Mesenchymal stem cell (in vitro differentiated cells and primary cell): Measurements from ENCODE around the gene PHF13.

Experiments used
- DNase-seq: peaks from one replicate; pipeline ENCODE4 v3.0.0-alpha.2; 2013
- H2AFZ ChIP-seq: one replicate; pipeline ENCODE4 v1.6.1; 2013; ENCODE audit warnings: low read depth, mild to moderate bottlenecking, control low read depth, inconsistent platforms, low read length, moderate library complexity
- H2AK5ac ChIP-seq: 2 replicates; pipeline ENCODE4 v1.6.1; 2013; ENCODE audit warnings: low read length, moderate library complexity, mild to moderate bottlenecking, inconsistent platforms; ENCODE audit not compliant: severe bottlenecking
- H2BK120ac ChIP-seq: one replicate; pipeline ENCODE4 v1.6.1; 2013; ENCODE audit warnings: low read depth, mild to moderate bottlenecking, inconsistent platforms, low read length, moderate library complexity
- H2BK12ac ChIP-seq, 2 experiments: one replicate each; pipeline ENCODE4 v1.6.1; 2013; ENCODE audit warnings: inconsistent platforms in 2 of 2, low read length in 2 of 2, mild to moderate bottlenecking in 2 of 2, moderate library complexity in 2 of 2, control low read depth in 1 of 2
- H2BK15ac ChIP-seq: one replicate; pipeline ENCODE4 v1.6.1; 2013; ENCODE audit warnings: mild to moderate bottlenecking, low read depth, inconsistent platforms; ENCODE audit not compliant: poor library complexity, severe bottlenecking
- H2BK5ac ChIP-seq: 2 replicates; pipeline ENCODE4 v1.6.1; 2013; ENCODE audit warnings: low read depth, mild to moderate bottlenecking, low read length, control low read depth, inconsistent platforms; ENCODE audit not compliant: poor library complexity, severe bottlenecking
- H3K14ac ChIP-seq, 2 experiments: one replicate each; pipeline ENCODE4 v1.6.1; 2013; ENCODE audit warnings: inconsistent platforms in 2 of 2, low read length in 2 of 2, control low read depth in 1 of 2, mild to moderate bottlenecking in 1 of 2, moderate library complexity in 1 of 2
- H3K18ac ChIP-seq, 2 experiments: one replicate each; pipeline ENCODE4 v1.6.1; 2013; ENCODE audit warnings: inconsistent platforms in 2 of 2, low read length in 2 of 2, control low read depth in 1 of 2, low read depth in 1 of 2, mild to moderate bottlenecking in 1 of 2
- H3K23ac ChIP-seq, 2 experiments: one replicate each; pipeline ENCODE4 v1.6.1; 2013; ENCODE audit warnings: inconsistent platforms in 2 of 2, low read length in 2 of 2, mild to moderate bottlenecking in 2 of 2, moderate library complexity in 2 of 2, control low read depth in 1 of 2
- H3K27ac ChIP-seq: 2 replicates; pipeline ENCODE4 v1.5.1; 2013; ENCODE audit warnings: mild to moderate bottlenecking, moderate library complexity, low read length, control low read depth, inconsistent platforms; ENCODE audit not compliant: poor library complexity, severe bottlenecking
- H3K27me3 ChIP-seq, 2 experiments: 2 replicates each; pipeline versions ENCODE4 v1.6.1 to v1.7.0; 2013; ENCODE audit warnings: low read length in 2 of 2, mild to moderate bottlenecking in 2 of 2, moderate library complexity in 2 of 2, control low read depth in 1 of 2, inconsistent platforms in 1 of 2; ENCODE audit not compliant: control insufficient read depth in 1 of 2, insufficient read depth in 1 of 2
- H3K36me3 ChIP-seq, 2 experiments: 2 replicates each; pipeline versions ENCODE4 v1.6.1 to v1.7.0; 2013; ENCODE audit warnings: low read length in 2 of 2, control low read depth in 1 of 2, inconsistent platforms in 1 of 2, low read depth in 1 of 2, mild to moderate bottlenecking in 1 of 2; ENCODE audit not compliant: insufficient read depth in 2 of 2, control insufficient read depth in 1 of 2
- H3K4ac ChIP-seq, 2 experiments: one replicate each; pipeline ENCODE4 v1.6.1; 2013; ENCODE audit warnings: inconsistent platforms in 2 of 2, low read length in 2 of 2, mild to moderate bottlenecking in 2 of 2, moderate library complexity in 2 of 2, control low read depth in 1 of 2, low read depth in 1 of 2
- H3K4me1 ChIP-seq: 2 replicates; pipeline ENCODE4 v1.6.1; 2013; ENCODE audit warnings: low read depth, low read length, control low read depth; ENCODE audit not compliant: control insufficient read depth, insufficient read depth
- H3K4me2 ChIP-seq: 2 replicates; pipeline ENCODE4 v1.6.1; 2013; ENCODE audit warnings: low read length, mild to moderate bottlenecking, inconsistent platforms; ENCODE audit not compliant: poor library complexity, severe bottlenecking
- H3K4me3 ChIP-seq, 2 experiments: 2 replicates each; pipeline versions ENCODE4 v1.5.1 to v1.7.0; 2013; ENCODE audit warnings: low read length in 2 of 2, mild to moderate bottlenecking in 2 of 2, control low read depth in 1 of 2, low read depth in 1 of 2; ENCODE audit not compliant: insufficient read depth in 1 of 2
- H3K79me1 ChIP-seq: replicated peaks from 2 replicates; pipeline ENCODE4 v1.6.1; 2013; ENCODE audit warnings: mild to moderate bottlenecking, control low read depth, low read length, inconsistent platforms; ENCODE audit not compliant: poor library complexity, severe bottlenecking
- H3K9ac ChIP-seq: 2 replicates; pipeline ENCODE4 v1.7.0; 2013; ENCODE audit warnings: mild to moderate bottlenecking, low read length, moderate library complexity
- H3K9me3 ChIP-seq: 2 replicates; pipeline ENCODE4 v1.7.0; 2013; ENCODE audit warnings: mild to moderate bottlenecking, low read length; ENCODE audit not compliant: control insufficient read depth
- H4K8ac ChIP-seq: one replicate; pipeline ENCODE4 v1.6.1; 2013; ENCODE audit warnings: inconsistent platforms, mild to moderate bottlenecking, low read length, moderate library complexity
- H4K91ac ChIP-seq: one replicate; pipeline ENCODE4 v1.6.1; 2013; ENCODE audit warnings: mild to moderate bottlenecking, low read length, inconsistent platforms
- WGBS: methylation state at CpG from one replicate; pipeline ENCODE4 v1.1.7; 2013; ENCODE audit warnings: mixed read lengths; 5-methylcytosine and 5-hydroxymethylcytosine counted together

PHF13 gene

DNA sequence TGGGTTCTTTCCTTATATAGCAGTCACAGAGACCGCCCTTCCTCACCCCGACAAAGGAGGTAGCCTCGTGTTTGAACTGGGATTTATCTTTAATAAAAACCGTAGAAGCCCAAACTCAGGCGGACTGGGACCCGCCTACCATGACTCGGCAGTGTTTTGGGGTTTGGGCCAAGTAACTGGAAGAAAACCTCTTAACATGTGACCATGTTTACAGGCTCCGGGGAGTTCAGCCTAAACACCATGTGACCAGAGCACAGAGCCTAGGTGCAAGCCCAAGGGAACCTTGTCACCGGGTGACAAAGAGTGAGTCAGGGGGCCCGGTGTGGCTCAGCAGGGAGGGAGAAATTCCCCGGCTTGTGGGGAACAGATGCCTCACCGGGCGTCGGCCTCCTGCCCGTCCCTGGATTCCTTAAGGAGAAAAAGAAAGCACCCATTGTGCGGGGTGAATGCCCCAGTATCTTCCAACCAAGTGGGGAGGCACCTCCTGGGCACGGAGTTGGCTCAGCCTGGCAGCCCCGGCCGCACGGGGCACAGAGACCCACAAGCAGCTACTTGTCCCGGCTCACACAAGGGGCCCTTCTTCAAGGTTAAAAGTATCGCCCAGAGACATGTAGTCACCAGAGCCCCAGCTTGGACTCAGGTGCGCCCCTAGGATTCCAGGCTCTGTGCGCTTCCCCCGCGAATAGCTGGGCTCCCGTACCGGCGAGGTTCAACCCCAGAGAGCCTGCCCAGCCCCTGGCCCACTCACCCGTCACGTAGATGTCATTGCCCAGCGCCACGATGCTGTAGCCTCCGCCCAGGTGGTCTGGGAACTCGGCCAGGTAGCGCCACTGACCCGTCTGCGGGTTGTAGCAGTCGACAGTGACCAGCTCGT lies 12.2 kb upstream of the PHF13 start:
- Histone ChIP-seq H3K79me1 (peaks cover 25% of the 10 kb centered on the region), H2BK15ac (no peak overlapping the region), H3K23ac (peak overlapping the region in 1 of 2 experiments; percentile 100), H3K4me3 (peak overlapping the region; percentile 89 to 95), H2AFZ (peak overlapping the region; percentile 55), H3K9ac (peak overlapping the region; percentile 98), H3K4me2 (peak overlapping the region; percentile 97), H4K8ac (no peak overlapping the region), H3K27me3 (no peaks in the 10 kb centered on the region), H3K18ac (peak overlapping the region; percentile 77 to 99), H3K27ac (peak overlapping the region; percentile 38), H2BK12ac (peak overlapping the region in 1 of 2 experiments; percentile 95), H2BK5ac (no peak overlapping the region), H2AK5ac (no peak overlapping the region), H2BK120ac (peak overlapping the region; percentile 29), H3K4me1 (peaks cover 40% of the 10 kb centered on the region), H3K36me3 (peaks cover 26 to 29% of the 10 kb centered on the region in 2 experiments), H3K4ac (peak overlapping the region; percentile 76 to 96), H4K91ac (peak overlapping the region; percentile 44), H3K14ac (peak overlapping the region in 1 of 2 experiments; percentile 100), H3K9me3 (no peaks in the 10 kb centered on the region)
- under 1% methylated on average over 40 of the region's 40 CpGs for WGBS
- peak; percentile 94 for DNase-seq

- Histone ChIP-seq H3K27me3 (no peaks in the 10 kb centered on the region), H4K91ac (peak overlapping the region; percentile 83), H3K18ac (peak overlapping the region; percentile 77 to 99), H2AK5ac (no peak overlapping the region), H3K9ac (peak overlapping the region; percentile 98), H2BK120ac (peak overlapping the region; percentile 29), H3K23ac (peak overlapping the region; percentile 20 to 100), H2BK5ac (no peak overlapping the region), H3K4me3 (peak overlapping the region; percentile 89 to 95), H3K4me2 (peak overlapping the region; percentile 97), H2BK15ac (peak overlapping the region; percentile 71), H3K4ac (peak overlapping the region; percentile 76 to 96), H3K79me1 (peaks cover 16% of the 10 kb centered on the region), H2BK12ac (peak overlapping the region; percentile 42 to 95), H3K27ac (peak overlapping the region; percentile 38), H3K9me3 (no peaks in the 10 kb centered on the region), H3K14ac (peak overlapping the region in 1 of 2 experiments; percentile 100), H4K8ac (peak overlapping the region; percentile 55), H3K36me3 (peaks cover 18 to 21% of the 10 kb centered on the region in 2 experiments), H3K4me1 (peaks cover 38% of the 10 kb centered on the region), H2AFZ (peak overlapping the region; percentile 68)
- under 1% methylated on average over 94 of the region's 103 CpGs for whole genome bisulfite sequencing
- peak; percentile 72 for DNase-seq
Measured at GRCh38 chr1:6601923-6602668, 11.4 kb upstream of the PHF13 start.

DNA sequence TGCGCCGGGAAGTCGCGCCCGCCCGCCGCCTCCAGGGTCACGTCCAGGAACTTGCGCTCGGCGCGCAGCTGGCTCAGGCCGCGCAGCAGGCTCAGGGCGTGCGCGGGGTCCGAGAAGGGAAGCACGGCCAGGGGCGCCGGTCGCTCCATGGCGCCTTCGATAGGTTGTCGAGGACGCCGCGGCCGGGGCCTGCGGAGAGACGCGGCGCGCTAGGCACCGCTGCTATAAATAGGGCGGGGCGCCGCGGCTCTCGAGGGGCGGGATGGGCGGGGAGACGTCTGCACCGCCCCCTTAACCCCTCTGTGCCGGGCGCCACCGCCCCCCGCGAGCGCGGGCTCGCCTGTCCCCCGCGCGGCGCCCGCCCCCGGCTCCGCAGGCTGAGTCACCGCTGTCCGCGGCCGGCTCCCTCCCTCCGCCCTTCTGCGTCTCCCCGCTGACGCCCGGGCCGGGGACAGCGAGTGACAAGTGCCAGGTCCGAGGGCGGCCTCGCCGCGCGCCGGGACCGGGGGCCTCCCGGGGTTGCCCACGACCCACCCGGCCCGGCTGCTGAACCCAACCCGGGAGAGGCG lies 10.8 kb upstream of the PHF13 start, which contains the start of gene KLHL21:
Gene KLHL21 (minus strand): TSS at position 201 of the 569 bp plus-strand sequence. CDS start 52 bp downstream, at position 149.
- H2BK5ac ChIP-seq = peak within 1 kb of the TSS; percentile 81
- H2BK12ac ChIP-seq = peak within 1 kb of the TSS; percentile 42 to 95
- peak within 1 kb of the TSS; percentile 68 for H2AFZ ChIP-seq
- peak within 1 kb of the TSS; percentile 73 for H4K8ac ChIP-seq
- under 1% methylated on average over 58 of the region's 84 CpGs for WGBS
- H3K4me1 ChIP-seq = peaks cover 38% of the 10 kb centered on the region
- peak within 1 kb of the TSS; percentile 89 to 95 for H3K4me3 ChIP-seq
- peak within 1 kb of the TSS; percentile 97 for H3K4me2 ChIP-seq
- peak within 1 kb of the TSS; percentile 100 for H3K9ac ChIP-seq
- peak within 1 kb of the TSS; percentile 73 for H2BK15ac ChIP-seq
- H3K14ac ChIP-seq = peak within 1 kb of the TSS in 1 of 2 experiments; percentile 100
- peak; percentile 90 for DNase-seq
- peak within 1 kb of the TSS; percentile 72 for H2AK5ac ChIP-seq
- no peaks in the 10 kb centered on the region for H3K27me3 ChIP-seq
- H3K18ac ChIP-seq = peak within 1 kb of the TSS; percentile 77 to 99
- H3K4ac ChIP-seq = peak within 1 kb of the TSS; percentile 76 to 96
- peak within 1 kb of the TSS; percentile 53 to 100 for H3K23ac ChIP-seq
- peaks cover 11% of the 10 kb centered on the region for H3K79me1 ChIP-seq
- peak within 1 kb of the TSS; percentile 97 for H3K27ac ChIP-seq
- peaks cover 12 to 14% of the 10 kb centered on the region in 2 experiments for H3K36me3 ChIP-seq
- no peaks in the 10 kb centered on the region for H3K9me3 ChIP-seq
- peak within 1 kb of the TSS; percentile 87 for H4K91ac ChIP-seq
- H2BK120ac ChIP-seq = peak within 1 kb of the TSS; percentile 91
